HG03439 (cell line): ENCODE measurements around the gene RPUSD1.

Source experiments
- ATAC-seq: cut with Tn5 transposase; IDR thresholded peaks from one replicate; pipeline ENCODE4 v1.9.1; 2021; ENCODE audit warnings: mild to moderate bottlenecking, moderate library complexity; ENCODE audit not compliant: unreplicated experiment

RPUSD1 gene

GRCh38 chr16:819336-820043 lies 31.3 kb upstream of the RPUSD1 start:
- ATAC-seq: no peak

GRCh38 chr16:818592-818991 lies 30.4 kb upstream of the RPUSD1 start:
- no peak for ATAC-seq

GRCh38 chr16:818132-818531 lies 30.0 kb upstream of the RPUSD1 start:
- ATAC-seq: no peak

GRCh38 chr16:817001-817906 lies 29.1 kb upstream of the RPUSD1 start:
- ATAC-seq: no peak

GRCh38 chr16:815861-816260 lies 27.7 kb upstream of the RPUSD1 start:
- ATAC-seq: no peak

- no peak for ATAC-seq
Measured at GRCh38 chr16:814974-815373, 26.8 kb upstream of the RPUSD1 start.

GRCh38 chr16:813916-814412 lies 25.8 kb upstream of the RPUSD1 start:
- ATAC-seq: no peak

GRCh38 chr16:813204-813915 lies 25.2 kb upstream of the RPUSD1 start:
- no peak for ATAC-seq

GRCh38 chr16:808085-808386 lies 19.9 kb upstream of the RPUSD1 start:
- no peak for ATAC-seq

GRCh38 chr16:807347-808084 lies 19.3 kb upstream of the RPUSD1 start:
- ATAC-seq: peak; percentile 77

GRCh38 chr16:805474-805873 lies 17.3 kb upstream of the RPUSD1 start:
- ATAC-seq: no peak

GRCh38 chr16:804193-805048 lies 16.2 kb upstream of the RPUSD1 start:
- no peak for ATAC-seq

GRCh38 chr16:803754-804080 lies 15.5 kb upstream of the RPUSD1 start:
- no peak for ATAC-seq

GRCh38 chr16:802914-803753 lies 15.0 kb upstream of the RPUSD1 start:
- no peak for ATAC-seq

GRCh38 chr16:802461-802860 lies 14.3 kb upstream of the RPUSD1 start:
- no peak for ATAC-seq

- ATAC-seq: no peak
Measured at GRCh38 chr16:801584-802363, 13.6 kb upstream of the RPUSD1 start.

GRCh38 chr16:800834-801511 lies 12.8 kb upstream of the RPUSD1 start:
- no peak for ATAC-seq
